ENCODE results near the gene NKRF. TPM values are rescaled to one million over a fixed set of nuclear protein-coding genes. Genes with fewer than 3 reads are reported as not detected.

NKRF gene
- 11.2 and 17.4 TPM in 2 replicates for total RNA-seq (ENCODE audit: low replicate concordance)

GRCh38 chrX:119606280-119607017 lies at the start of gene NKRF:
Gene NKRF (minus strand): TSS chrX:119606424.
- DNase-seq (ENCODE audit: low spot score): peak; percentile 92
- peak within 1 kb of the TSS; percentile 65 for H3K4me3 ChIP-seq
- Mint-ChIP-seq H3K4me1 (peaks cover 4% of the 10 kb centered on the region), H3K36me3 (peaks cover 1% of the 10 kb centered on the region), H3K27me3 (ENCODE audit: insufficient read depth, low read depth) (peaks cover 2% of the 10 kb centered on the region), H3K4me3 (peak within 1 kb of the TSS; percentile 93), H3K27ac (peak within 1 kb of the TSS; percentile 94), H3K9me3 (peaks cover 19% of the 10 kb centered on the region)
- peak within 1 kb of the TSS; percentile 78 for H3K4me2 ChIP-seq
- no peak for TF ChIP-seq EZH2phosphoT487 (IDR thresholded peaks at IDR 0.05)
- no peak for TF ChIP-seq CTCF (IDR thresholded peaks at IDR 0.05)
- TF ChIP-seq EZH2 (IDR thresholded peaks at IDR 0.05): no peak
- H3K4me1 ChIP-seq: no peaks in the 10 kb centered on the region
- H3F3A ChIP-seq (ENCODE audit: low read depth): no peaks in the 10 kb centered on the region
- no peaks in the 10 kb centered on the region for H3K9me3 ChIP-seq (ENCODE audit: low read depth)
- H3K27ac ChIP-seq: no peak within 1 kb of the TSS
- H4K20me1 ChIP-seq (ENCODE audit: low read depth): peaks cover 13% of the 10 kb centered on the region
- no peaks in the 10 kb centered on the region for H3K27me3 ChIP-seq
- H3K79me2 ChIP-seq (ENCODE audit: low read depth): peaks cover 38% of the 10 kb centered on the region
- H3K9ac ChIP-seq: peak within 1 kb of the TSS; percentile 70
- no peaks in the 10 kb centered on the region for H3K36me3 ChIP-seq
- peak within 1 kb of the TSS; percentile 47 for H2AFZ ChIP-seq (replicated peaks)

- H3K9me3 ChIP-seq (ENCODE audit: low read depth): peaks cover 3% of the 10 kb centered on the region
- H2AFZ ChIP-seq (replicated peaks): no peak overlapping the region
- no peak overlapping the region for H3K4me3 ChIP-seq
- peaks cover 7% of the 10 kb centered on the region for H3K4me1 ChIP-seq
- no peaks in the 10 kb centered on the region for H3K27me3 ChIP-seq
- Mint-ChIP-seq H3K27ac (no peak overlapping the region), H3K4me1 (peaks cover 14% of the 10 kb centered on the region), H3K4me3 (no peak overlapping the region), H3K9me3 (peaks cover 16% of the 10 kb centered on the region), H3K27me3 (ENCODE audit: insufficient read depth, low read depth) (no peaks in the 10 kb centered on the region), H3K36me3 (peaks cover 12% of the 10 kb centered on the region)
- no peaks in the 10 kb centered on the region for H3K79me2 ChIP-seq (ENCODE audit: low read depth)
- no peaks in the 10 kb centered on the region for H4K20me1 ChIP-seq (ENCODE audit: low read depth)
- no peak overlapping the region for H3K9ac ChIP-seq
- TF ChIP-seq EZH2phosphoT487 (IDR thresholded peaks at IDR 0.05): no peak
- TF ChIP-seq EZH2 (IDR thresholded peaks at IDR 0.05): no peak
- no peak for TF ChIP-seq CTCF (IDR thresholded peaks at IDR 0.05)
- no peak for DNase-seq (ENCODE audit: low spot score)
- peaks cover 9% of the 10 kb centered on the region for H3F3A ChIP-seq (ENCODE audit: low read depth)
- no peak overlapping the region for H3K4me2 ChIP-seq
- no peak overlapping the region for H3K27ac ChIP-seq
- H3K36me3 ChIP-seq: peaks cover 6% of the 10 kb centered on the region
Observed at GRCh38 chrX:119655125-119655524, 48.9 kb upstream of the NKRF start.

- Mint-ChIP-seq H3K4me3 (no peak overlapping the region), H3K4me1 (peaks cover 14% of the 10 kb centered on the region), H3K36me3 (peaks cover 11% of the 10 kb centered on the region), H3K9me3 (peaks cover 19% of the 10 kb centered on the region), H3K27ac (peak overlapping the region; percentile 86), H3K27me3 (ENCODE audit: insufficient read depth, low read depth) (no peaks in the 10 kb centered on the region)
- H3K27me3 ChIP-seq: no peaks in the 10 kb centered on the region
- peaks cover 9% of the 10 kb centered on the region for H3F3A ChIP-seq (ENCODE audit: low read depth)
- H3K4me1 ChIP-seq: peaks cover 7% of the 10 kb centered on the region
- DNase-seq (ENCODE audit: low spot score): peak; percentile 65
- peaks cover 6% of the 10 kb centered on the region for H3K36me3 ChIP-seq
- no peaks in the 10 kb centered on the region for H4K20me1 ChIP-seq (ENCODE audit: low read depth)
- no peak overlapping the region for H3K9ac ChIP-seq
- peak overlapping the region; percentile 77 for H3K27ac ChIP-seq
- no peak for TF ChIP-seq CTCF (IDR thresholded peaks at IDR 0.05)
- no peak for TF ChIP-seq EZH2phosphoT487 (IDR thresholded peaks at IDR 0.05)
- no peak for TF ChIP-seq EZH2 (IDR thresholded peaks at IDR 0.05)
- peaks cover 3% of the 10 kb centered on the region for H3K9me3 ChIP-seq (ENCODE audit: low read depth)
- no peak overlapping the region for H2AFZ ChIP-seq (replicated peaks)
- no peak overlapping the region for H3K4me3 ChIP-seq
- no peaks in the 10 kb centered on the region for H3K79me2 ChIP-seq (ENCODE audit: low read depth)
- peak overlapping the region; percentile 47 for H3K4me2 ChIP-seq
Observed at GRCh38 chrX:119654112-119654531, 47.9 kb upstream of the NKRF start.

Measured in neural progenitor cell (in vitro differentiated cells).